Parathyroid adenoma (tissue), 2 donors: Measurements from ENCODE around the gene SUDS3.
A peak's percentile ranks its signal among the peaks of the same experiment; 100 is the strongest.

Experiments
- H2AFZ ChIP-seq: fragments of 300-600 bp; sonication (generic); one replicate; pipeline ENCODE4 v1.7.0; 2017; ENCODE audit warnings: antibody characterized with exemption, mild to moderate bottlenecking
- H3K27ac ChIP-seq: fragments of 300-600 bp; sonication (generic); one replicate; pipeline ENCODE4 v1.7.0; 2017
- H3K27me3 ChIP-seq: fragments of 300-600 bp; sonication (generic); one replicate; pipeline ENCODE4 v1.7.0; 2017; ENCODE audit warnings: low read length; ENCODE audit not compliant: control insufficient read depth, insufficient read depth
- H3K36me3 ChIP-seq: fragments of 300-600 bp; sonication (generic); one replicate; pipeline ENCODE4 v1.7.0; 2017; ENCODE audit warnings: low read length; ENCODE audit not compliant: control insufficient read depth, insufficient read depth
- H3K4me1 ChIP-seq: fragments of 300-600 bp; sonication (generic); one replicate; pipeline ENCODE4 v1.7.0; 2017; ENCODE audit warnings: control low read depth
- H3K4me2 ChIP-seq: fragments of 300-600 bp; sonication (generic); one replicate; pipeline ENCODE4 v1.7.0; 2017; ENCODE audit warnings: low read length
- H3K4me3 ChIP-seq: fragments of 300-600 bp; sonication (generic); one replicate; pipeline ENCODE4 v1.7.0; 2017; ENCODE audit warnings: low read depth, low read length
- H3K79me2 ChIP-seq: fragments of 300-600 bp; sonication (generic); one replicate; pipeline ENCODE4 v1.7.0; 2017; ENCODE audit warnings: control low read depth
- H3K9ac ChIP-seq: fragments of 300-600 bp; sonication (generic); one replicate; pipeline ENCODE4 v1.7.0; 2017; ENCODE audit warnings: mild to moderate bottlenecking
- H3K9me3 ChIP-seq: fragments of 300-600 bp; sonication (generic); one replicate; pipeline ENCODE4 v1.7.0; 2017; ENCODE audit warnings: low read length; ENCODE audit not compliant: control insufficient read depth
- CTCF ChIP-seq: fragments of 300-600 bp; sonication (generic); IDR thresholded peaks from one replicate; pipeline ENCODE4 v1.7.0; 2017; ENCODE audit warnings: antibody characterized with exemption, mild to moderate bottlenecking
- donor health status: primary hyperparathyroidism.

The SUDS3 gene

GRCh38 chr12:118370601-118371000 is 5.8 kb upstream of the SUDS3 start:
- H3K4me1 ChIP-seq, result peaks cover 5% of the 10 kb centered on the region
- peak overlapping the region; percentile 94 for H3K4me3 ChIP-seq
- no peak overlapping the region for H3K9ac ChIP-seq

GRCh38 chr12:118371321-118372282 is 4.8 kb upstream of the SUDS3 start:
- Histone ChIP-seq H3K4me2 (peak overlapping the region; percentile 89), H3K79me2 (peaks cover 14% of the 10 kb centered on the region), H3K27me3 (no peaks in the 10 kb centered on the region), H3K36me3 (no peaks in the 10 kb centered on the region), H3K4me1 (peaks cover 5% of the 10 kb centered on the region), H3K27ac (no peak overlapping the region), H3K4me3 (peak overlapping the region; percentile 94), H2AFZ (peak overlapping the region; percentile 92), H3K9me3 (no peaks in the 10 kb centered on the region), H3K9ac (no peak overlapping the region)
- no peak for TF ChIP-seq CTCF

More at GRCh38 chr12:118370601-118371000, 5.8 kb upstream of the SUDS3 start:
- H3K79me2 ChIP-seq, result peaks cover 14% of the 10 kb centered on the region
- H3K36me3 ChIP-seq, result no peaks in the 10 kb centered on the region
- peak overlapping the region; percentile 89 for H3K4me2 ChIP-seq
- no peak for TF ChIP-seq CTCF
- H3K9me3 ChIP-seq, result no peaks in the 10 kb centered on the region
- H3K27ac ChIP-seq, result no peak overlapping the region
- H2AFZ ChIP-seq, result peak overlapping the region; percentile 92
- H3K27me3 ChIP-seq, result no peaks in the 10 kb centered on the region

GRCh38 chr12:118372541-118373495 is 3.5 kb upstream of the SUDS3 start, which contains the start of gene TAOK3:
TAOK3 (minus strand) TSS chr12:118372907; CDS start chr12:118255567, 117,340 bp downstream.
- Histone ChIP-seq H3K27me3 (no peaks in the 10 kb centered on the region), H3K27ac (peak within 1 kb of the TSS; percentile 75)

GRCh38 chr12:118373616-118374015 is 2.7 kb upstream of the SUDS3 start:
- Histone ChIP-seq H3K27me3 (no peaks in the 10 kb centered on the region), H3K4me1 (peaks cover 7% of the 10 kb centered on the region), H3K4me3 (peak overlapping the region; percentile 94), H3K9ac (no peak overlapping the region), H2AFZ (no peak overlapping the region), H3K9me3 (no peaks in the 10 kb centered on the region), H3K27ac (peak overlapping the region; percentile 75), H3K36me3 (no peaks in the 10 kb centered on the region), H3K4me2 (peak overlapping the region; percentile 97), H3K79me2 (peaks cover 20% of the 10 kb centered on the region)
- no peak for TF ChIP-seq CTCF

More at GRCh38 chr12:118372541-118373495, 3.5 kb upstream of the SUDS3 start, which contains the start of gene TAOK3:
- Histone ChIP-seq H3K9ac (peak within 1 kb of the TSS; percentile 77), H3K36me3 (no peaks in the 10 kb centered on the region), H3K4me1 (peaks cover 5% of the 10 kb centered on the region), H2AFZ (peak within 1 kb of the TSS; percentile 92), H3K4me3 (peak within 1 kb of the TSS; percentile 94), H3K4me2 (peak within 1 kb of the TSS; percentile 97), H3K9me3 (no peaks in the 10 kb centered on the region), H3K79me2 (peaks cover 17% of the 10 kb centered on the region)
- no peak for TF ChIP-seq CTCF
